Brain microvascular endothelial cell (primary cell): ENCODE results near the gene ADAMTS2.

Source experiments
- DNase-seq: peaks from one replicate; pipeline ENCODE4 v3.0.0-alpha.2; 2020
- H3K27ac ChIP-seq: fragments of 250-450 bp; sonication (Bioruptor Pico); 2 replicates; pipeline ENCODE4 v1.5.1; 2020; ENCODE audit warnings: mild to moderate bottlenecking, moderate library complexity
- H3K27me3 ChIP-seq: fragments of 250-450 bp; sonication (Bioruptor Pico); replicated peaks from 2 replicates; pipeline ENCODE4 v1.5.1; 2020; ENCODE audit warnings: mild to moderate bottlenecking
- H3K36me3 ChIP-seq: fragments of 250-450 bp; sonication (Bioruptor Pico); replicated peaks from 2 replicates; pipeline ENCODE4 v1.5.1; 2020; ENCODE audit warnings: mild to moderate bottlenecking
- H3K4me3 ChIP-seq: 2 replicates; pipeline ENCODE4 v1.5.1; 2011; ENCODE audit warnings: low read depth, mild to moderate bottlenecking, control low read depth, low read length, moderate library complexity
- in situ Hi-C: cut with HindIII; loops from 2 replicates; pipeline ENCODE4 v1.10.0; 2017; ENCODE audit warnings: low sequenced_read_pairs, low pct_ligation_motif_present
- TF ChIP-seq, protein P1 (sequence below): IDR thresholded peaks from 2 replicates; pipeline ENCODE4 v1.5.1; 2011; ENCODE audit warnings: low read depth, mild to moderate bottlenecking, moderate library complexity, low read length, control low read depth, inconsistent platforms; ENCODE audit errors: missing control alignments

ADAMTS2 gene

DNA sequence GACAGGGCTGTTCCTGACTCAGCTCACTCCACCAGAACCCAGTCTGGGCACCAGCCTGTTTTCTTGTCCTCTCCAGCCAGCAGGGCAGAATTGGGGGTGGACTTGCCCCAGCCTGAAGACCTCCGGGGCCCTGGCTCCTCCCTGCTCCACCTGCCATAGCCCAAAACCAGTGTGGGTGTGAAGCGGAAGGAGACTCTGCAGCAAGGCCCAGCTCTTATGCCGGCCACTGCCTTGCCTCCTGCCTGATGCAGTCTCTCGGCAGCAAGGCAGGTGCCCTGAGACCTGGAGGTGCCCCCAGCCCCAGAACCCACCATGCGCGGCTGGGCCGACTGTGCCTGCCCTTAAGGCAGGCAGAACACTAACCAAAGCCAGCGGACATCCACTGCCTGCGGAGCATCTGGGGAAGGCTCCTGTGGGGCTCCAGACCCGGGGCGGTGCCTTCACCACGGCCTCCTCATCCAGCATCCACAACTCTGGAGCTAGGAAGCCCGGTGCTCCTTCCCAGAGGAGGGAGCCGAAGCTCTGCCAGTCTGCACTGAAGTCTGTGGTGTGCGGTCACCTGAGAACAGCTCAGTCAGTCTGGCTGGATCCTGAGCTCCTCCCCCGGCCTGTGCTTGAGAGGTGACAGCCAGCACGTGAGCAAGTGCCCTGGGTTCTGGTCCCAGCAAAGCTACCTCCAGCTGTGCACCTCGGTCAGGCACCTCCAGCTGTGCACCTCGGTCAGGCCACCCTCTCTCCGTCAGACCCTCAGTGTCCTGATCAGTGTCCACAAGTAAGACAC, 116.7 kb downstream of the ADAMTS2 start:
- TF ChIP-seq, protein P1, sequence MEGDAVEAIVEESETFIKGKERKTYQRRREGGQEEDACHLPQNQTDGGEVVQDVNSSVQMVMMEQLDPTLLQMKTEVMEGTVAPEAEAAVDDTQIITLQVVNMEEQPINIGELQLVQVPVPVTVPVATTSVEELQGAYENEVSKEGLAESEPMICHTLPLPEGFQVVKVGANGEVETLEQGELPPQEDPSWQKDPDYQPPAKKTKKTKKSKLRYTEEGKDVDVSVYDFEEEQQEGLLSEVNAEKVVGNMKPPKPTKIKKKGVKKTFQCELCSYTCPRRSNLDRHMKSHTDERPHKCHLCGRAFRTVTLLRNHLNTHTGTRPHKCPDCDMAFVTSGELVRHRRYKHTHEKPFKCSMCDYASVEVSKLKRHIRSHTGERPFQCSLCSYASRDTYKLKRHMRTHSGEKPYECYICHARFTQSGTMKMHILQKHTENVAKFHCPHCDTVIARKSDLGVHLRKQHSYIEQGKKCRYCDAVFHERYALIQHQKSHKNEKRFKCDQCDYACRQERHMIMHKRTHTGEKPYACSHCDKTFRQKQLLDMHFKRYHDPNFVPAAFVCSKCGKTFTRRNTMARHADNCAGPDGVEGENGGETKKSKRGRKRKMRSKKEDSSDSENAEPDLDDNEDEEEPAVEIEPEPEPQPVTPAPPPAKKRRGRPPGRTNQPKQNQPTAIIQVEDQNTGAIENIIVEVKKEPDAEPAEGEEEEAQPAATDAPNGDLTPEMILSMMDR, result no peak
- H3K4me3 ChIP-seq, result no peak overlapping the region
- no peaks in the 10 kb centered on the region for H3K27me3 ChIP-seq
- in situ Hi-C loops, result no loop called here
- no peak for DNase-seq
- H3K27ac ChIP-seq, result no peak overlapping the region
- no peaks in the 10 kb centered on the region for H3K36me3 ChIP-seq

DNA sequence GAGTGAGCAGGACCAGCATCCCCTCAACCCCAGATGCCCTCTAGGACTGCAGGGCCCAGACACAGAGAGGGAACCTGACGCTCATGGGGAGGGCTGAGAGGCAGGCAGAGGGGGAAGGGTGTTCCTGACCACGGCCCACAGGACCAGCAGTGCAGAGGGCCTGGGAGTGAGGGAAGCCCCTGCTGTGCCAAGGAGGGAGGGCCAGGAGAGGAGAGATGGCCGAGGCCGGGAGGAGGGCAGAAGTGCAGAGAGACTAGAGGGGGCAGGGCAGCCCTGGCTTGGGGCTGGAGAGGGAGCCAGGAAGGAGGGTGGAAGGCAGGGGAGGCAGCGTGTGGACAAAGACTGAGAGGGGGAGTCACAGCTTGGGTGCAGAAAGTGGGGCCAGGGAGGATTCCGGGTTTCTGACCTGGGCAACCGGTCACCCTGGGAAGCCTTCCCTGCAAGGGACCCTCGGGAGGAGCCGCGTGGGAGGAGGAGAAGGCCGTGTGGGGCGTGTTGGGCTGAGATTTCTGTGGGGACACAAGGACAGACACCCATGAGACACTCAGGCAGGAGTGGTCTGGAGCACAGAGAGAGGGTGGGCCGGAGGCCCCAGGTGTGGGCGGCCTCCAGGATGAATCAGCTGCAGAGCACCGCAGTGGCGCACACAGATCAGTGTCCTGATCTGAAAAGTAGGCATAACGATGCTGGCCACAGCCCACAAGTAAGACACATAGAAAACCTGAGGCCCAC, 117.5 kb downstream of the ADAMTS2 start:
- in situ Hi-C loops, result no loop called here
- Histone ChIP-seq H3K4me3 (no peak overlapping the region), H3K36me3 (no peaks in the 10 kb centered on the region), H3K27ac (no peak overlapping the region), H3K27me3 (no peaks in the 10 kb centered on the region)
- DNase-seq, result no peak
- TF ChIP-seq, protein P1, result no peak

DNA sequence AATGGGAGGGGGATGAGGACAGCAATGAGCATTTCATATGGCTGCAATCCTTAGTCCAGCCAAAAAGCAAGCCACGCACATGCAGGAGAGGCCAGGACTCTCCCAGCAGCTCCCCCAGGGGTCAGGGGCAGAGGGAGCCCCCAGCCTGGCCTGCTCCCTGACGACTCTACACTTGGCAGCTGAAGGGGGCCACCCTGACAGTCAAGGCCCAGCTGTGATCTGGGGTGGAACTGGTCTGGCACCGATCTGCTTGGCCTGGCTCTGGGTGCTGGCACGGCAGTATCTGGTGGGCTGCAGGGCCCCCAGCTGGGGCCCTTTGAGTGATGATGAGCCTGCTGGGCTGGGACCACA, 118.1 kb downstream of the ADAMTS2 start:
- Histone ChIP-seq H3K36me3 (no peaks in the 10 kb centered on the region), H3K27me3 (no peaks in the 10 kb centered on the region), H3K27ac (no peak overlapping the region), H3K4me3 (no peak overlapping the region)
- no peak for DNase-seq
- in situ Hi-C loops, result no loop called here
- TF ChIP-seq, protein P1, result no peak

DNA sequence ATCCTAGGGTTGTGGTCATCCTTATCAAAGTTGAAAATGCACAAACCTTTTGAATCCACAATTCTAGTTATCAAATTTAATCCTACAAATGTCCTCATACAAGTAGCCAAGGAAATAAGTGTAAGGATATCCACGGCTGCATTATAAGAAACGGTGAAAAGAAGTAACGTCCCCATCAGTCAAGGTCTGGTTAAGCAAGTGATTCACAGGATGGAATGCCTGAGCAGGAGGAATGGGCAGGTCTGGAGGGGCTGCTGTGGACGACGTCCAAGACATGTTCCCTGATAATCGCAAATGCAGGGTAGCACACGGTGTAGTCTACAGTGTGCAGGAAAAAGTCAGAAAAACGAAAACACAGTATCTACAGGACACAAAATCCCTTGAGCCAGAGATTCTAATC, 118.6 kb downstream of the ADAMTS2 start:
- no peak for DNase-seq

DNA sequence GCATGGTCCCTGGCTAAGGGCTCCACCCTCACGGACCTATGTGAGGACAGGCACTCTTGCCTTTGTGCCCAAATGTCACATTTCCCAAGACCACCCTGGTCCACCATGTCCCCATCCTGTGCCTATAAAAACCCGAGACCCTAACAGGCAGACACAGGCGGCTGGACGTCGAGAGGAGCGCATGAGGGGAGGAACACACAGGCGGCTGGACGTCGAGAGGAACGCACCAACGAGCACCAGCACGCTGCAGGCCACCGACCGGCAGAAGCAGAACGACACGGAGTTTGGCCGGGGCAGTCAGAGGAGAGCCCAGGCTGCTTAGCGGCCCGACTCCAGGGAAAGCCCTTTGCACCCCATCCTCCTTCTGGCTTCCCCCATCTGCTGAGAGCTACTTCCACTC, 119.9 kb downstream of the ADAMTS2 start:
- H3K27ac ChIP-seq, result no peak overlapping the region
- in situ Hi-C loops, result no loop called here
- no peaks in the 10 kb centered on the region for H3K36me3 ChIP-seq
- TF ChIP-seq, protein P1, result no peak
- DNase-seq, result no peak
- H3K27me3 ChIP-seq, result no peaks in the 10 kb centered on the region
- H3K4me3 ChIP-seq, result no peak overlapping the region

More for the DNA sequence above, 118.6 kb downstream of the ADAMTS2 start:
- TF ChIP-seq, protein P1, result no peak
- H3K36me3 ChIP-seq, result no peaks in the 10 kb centered on the region
- H3K27ac ChIP-seq, result no peak overlapping the region
- H3K27me3 ChIP-seq, result no peaks in the 10 kb centered on the region
- in situ Hi-C loops, result no loop called here
- no peak overlapping the region for H3K4me3 ChIP-seq

DNA sequence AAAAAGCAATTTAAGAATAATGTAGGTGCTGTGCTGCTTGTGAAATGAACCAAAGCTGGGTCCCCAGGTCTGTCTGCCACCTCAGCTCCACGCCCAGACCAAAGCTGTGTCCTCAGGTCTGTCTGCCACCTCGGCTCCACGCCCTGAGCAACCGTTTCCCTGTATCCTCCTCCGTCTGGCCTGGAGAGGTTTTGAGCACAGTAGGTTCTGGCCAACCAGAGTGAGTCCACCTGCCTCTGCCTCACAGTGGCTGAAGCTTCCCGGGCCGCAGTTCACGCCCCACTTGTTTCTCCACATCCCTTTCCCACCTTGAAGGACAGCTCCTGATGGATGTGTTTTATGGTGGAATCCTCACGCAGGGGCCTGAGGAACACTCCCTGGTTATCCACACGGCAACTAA, 120.5 kb downstream of the ADAMTS2 start:
- Histone ChIP-seq H3K27me3 (no peaks in the 10 kb centered on the region), H3K36me3 (no peaks in the 10 kb centered on the region), H3K4me3 (no peak overlapping the region), H3K27ac (no peak overlapping the region)
- in situ Hi-C loops, result no loop called here
- TF ChIP-seq, protein P1, result no peak
- DNase-seq, result no peak
